GM12873 (cell line): ENCODE results near the gene TM4SF5.

Experiments used
- CTCF ChIP-seq: IDR thresholded peaks from 2 replicates; pipeline ENCODE4 v1.5.1; 2012; ENCODE audit warnings: low read depth, mild to moderate bottlenecking, moderate library complexity, low read length, control low read depth; ENCODE audit not compliant: insufficient read depth; ENCODE audit errors: missing control alignments

Gene TM4SF5

GRCh38 chr17:4751932-4752331 is 19.8 kb upstream of the TM4SF5 start:
- TF ChIP-seq CTCF, result no peak

DNA sequence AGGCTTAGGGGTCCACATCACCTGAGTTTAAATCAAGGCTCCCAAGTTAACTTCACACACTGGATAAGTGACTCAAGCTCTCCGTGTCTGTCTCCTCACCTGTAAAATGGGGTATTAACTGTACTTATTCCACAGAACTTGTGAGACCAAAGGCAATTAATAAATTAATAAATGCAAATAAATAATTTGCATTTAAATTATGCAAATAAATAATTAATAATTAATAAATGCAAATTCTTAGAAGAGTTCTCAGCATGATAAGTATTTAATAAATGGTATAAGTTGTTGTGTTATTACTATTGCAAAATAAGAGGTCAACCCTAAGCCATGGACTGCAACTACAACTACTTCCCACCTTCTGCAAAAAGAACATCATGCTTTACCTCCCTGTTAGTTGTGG is 18.3 kb upstream of the TM4SF5 start:
- no peak for TF ChIP-seq CTCF

DNA sequence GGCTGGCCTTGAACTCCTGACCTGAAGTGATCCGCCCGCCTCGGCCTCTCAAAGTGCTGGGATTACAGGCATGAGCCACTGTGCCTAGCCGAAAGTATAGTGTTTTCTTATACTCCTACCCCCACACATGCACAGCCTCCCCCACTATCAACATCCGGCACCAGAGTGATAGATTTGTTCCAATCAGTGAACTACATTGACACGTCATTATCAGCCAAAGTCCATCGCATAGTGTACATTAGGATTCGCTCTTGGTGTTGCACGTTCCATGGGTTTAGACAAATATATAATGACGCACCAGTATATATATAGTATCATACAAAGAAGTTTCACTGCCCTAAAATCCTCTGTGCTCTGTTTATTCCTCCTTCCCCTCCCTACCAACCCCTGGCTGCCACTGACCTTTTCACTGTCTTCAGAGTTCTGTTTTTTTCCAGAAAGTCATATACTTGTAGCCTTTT is 11.9 kb upstream of the TM4SF5 start:
- no peak for TF ChIP-seq CTCF

GRCh38 chr17:4764595-4764994 is 7.1 kb upstream of the TM4SF5 start:
- no peak for TF ChIP-seq CTCF

DNA sequence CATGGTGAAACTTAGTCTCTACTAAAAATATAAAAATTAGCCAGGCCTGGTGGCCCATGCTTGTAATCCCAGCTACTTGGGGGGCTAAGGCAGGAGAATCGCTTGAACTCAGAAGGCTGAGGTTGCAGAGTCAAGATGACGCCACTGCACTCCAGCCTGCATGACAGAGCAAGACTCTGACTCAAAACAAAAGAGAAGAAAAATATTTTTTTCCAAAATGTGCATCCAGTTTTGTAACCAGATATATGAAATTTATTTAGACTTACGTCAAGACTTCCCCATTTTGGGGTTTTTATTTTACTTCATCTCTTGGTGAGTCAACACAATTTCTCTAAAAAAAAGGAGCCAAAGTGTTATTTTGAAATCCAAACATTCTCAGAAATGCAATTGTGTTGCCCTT is 5.5 kb upstream of the TM4SF5 start:
- TF ChIP-seq CTCF, result no peak

GRCh38 chr17:4766723-4767122 is 5.0 kb upstream of the TM4SF5 start:
- no peak for TF ChIP-seq CTCF

DNA sequence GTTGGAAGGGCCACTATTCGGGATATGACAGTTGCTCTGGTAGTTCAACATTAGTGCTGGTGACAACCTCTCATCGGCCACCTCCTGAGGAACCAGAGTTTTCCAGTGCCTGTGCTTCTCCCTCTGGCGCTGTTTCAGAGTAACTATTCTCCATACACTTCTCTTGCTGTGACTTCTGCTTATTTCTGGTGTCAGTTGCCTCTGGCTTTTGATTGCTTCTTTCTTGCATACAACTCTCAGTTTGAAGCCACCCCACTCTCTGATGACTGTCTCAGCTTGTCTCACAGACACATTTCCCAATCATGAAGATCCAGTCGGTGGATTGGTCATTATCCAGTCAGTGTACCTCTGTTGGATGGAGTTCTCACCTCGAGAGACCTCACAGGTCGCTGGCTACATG is 3.4 kb upstream of the TM4SF5 start:
- no peak for TF ChIP-seq CTCF
